ENCODE measurements around the gene NPSR1.
"Not testable (repeated sequence)": the region's sequence is repeated elsewhere in the genome, so short reads cannot be mapped to it uniquely, and the experiment has no call there.

The NPSR1 gene

GRCh38 chr7:34657632-34658268 lies at the start of gene NPSR1:
NPSR1 (plus strand) TSS chr7:34658218; CDS start chr7:34658413, 195 bp downstream.
- no peak for DNase-seq

GRCh38 chr7:34612661-34613060 lies 45.4 kb upstream of the NPSR1 start:
- no peak for DNase-seq

- DNase-seq = no peak
These were observed 37.6 kb upstream of the NPSR1 start for GRCh38 chr7:34620425-34620824.

- no peak for DNase-seq
These were observed 35.8 kb upstream of the NPSR1 start for GRCh38 chr7:34622182-34622581.

GRCh38 chr7:34622771-34623250 lies 35.2 kb upstream of the NPSR1 start:
- DNase-seq = no peak

- not testable (repeated sequence) for DNase-seq
These were observed 29.4 kb upstream of the NPSR1 start for GRCh38 chr7:34628618-34629017.

GRCh38 chr7:34652809-34653208 lies 5.2 kb upstream of the NPSR1 start:
- DNase-seq = no peak

- DNase-seq = no peak
These were observed 4.2 kb upstream of the NPSR1 start for GRCh38 chr7:34653787-34654186.

- no peak for DNase-seq
These were observed 2.6 kb upstream of the NPSR1 start for GRCh38 chr7:34655384-34655783.

- no peak for DNase-seq
These were observed 2.0 kb upstream of the NPSR1 start for GRCh38 chr7:34656041-34656440.

- no peak for DNase-seq
These were observed 1.6 kb downstream of the NPSR1 start for GRCh38 chr7:34659472-34660075.

GRCh38 chr7:34662058-34662708 lies 4.2 kb downstream of the NPSR1 start:
- DNase-seq = no peak

GRCh38 chr7:34664755-34665154 lies 6.7 kb downstream of the NPSR1 start:
- no peak for DNase-seq

- DNase-seq = no peak
These were observed 14.4 kb downstream of the NPSR1 start for GRCh38 chr7:34672430-34672829.

- DNase-seq = no peak
These were observed 15.0 kb downstream of the NPSR1 start for GRCh38 chr7:34673066-34673465.

- DNase-seq = no peak
These were observed 17.8 kb downstream of the NPSR1 start for GRCh38 chr7:34675749-34676374.

GRCh38 chr7:34677491-34677890 lies 19.5 kb downstream of the NPSR1 start:
- no peak for DNase-seq

- DNase-seq = no peak
These were observed 29.5 kb downstream of the NPSR1 start for GRCh38 chr7:34687529-34687928.

GRCh38 chr7:34696415-34696814 lies 38.4 kb downstream of the NPSR1 start:
- DNase-seq = no peak

- no peak for DNase-seq
These were observed 51.8 kb downstream of the NPSR1 start for GRCh38 chr7:34709771-34710170.

GRCh38 chr7:34718867-34719266 lies 60.8 kb downstream of the NPSR1 start:
- DNase-seq = no peak

GRCh38 chr7:34719636-34720035 lies 61.6 kb downstream of the NPSR1 start:
- DNase-seq = no peak

- DNase-seq = no peak
These were observed 62.3 kb downstream of the NPSR1 start for GRCh38 chr7:34720289-34720688.

GRCh38 chr7:34723338-34723737 lies 65.3 kb downstream of the NPSR1 start:
- DNase-seq = no peak
